Osteocyte (in vitro differentiated cells): ENCODE results near the gene PPM1H. TPM values are rescaled to one million over a fixed set of nuclear protein-coding genes. Genes with fewer than 3 reads are reported as not detected.
"Not testable (repeated sequence)": the region's sequence is repeated elsewhere in the genome, so short reads cannot be mapped to it uniquely, and the experiment has no call there.

ENCODE experiments used
- DNase-seq: peaks from one replicate; pipeline ENCODE4 v3.0.0; 2021; ENCODE audit warnings: mixed read lengths; ENCODE audit not compliant: unreplicated experiment; ENCODE audit errors: extremely low spot score
- H3K27ac Mint-ChIP-seq: one replicate; pipeline ENCODE4 v1.8.0; 2021; ENCODE audit warnings: mild to moderate bottlenecking, mixed read lengths; ENCODE audit not compliant: unreplicated experiment
- H3K27me3 Mint-ChIP-seq: one replicate; pipeline ENCODE4 v1.8.0; 2021; ENCODE audit warnings: mixed read lengths; ENCODE audit not compliant: unreplicated experiment
- H3K36me3 Mint-ChIP-seq: one replicate; pipeline ENCODE4 v1.8.0; 2021; ENCODE audit warnings: mixed read lengths; ENCODE audit not compliant: unreplicated experiment
- H3K4me1 Mint-ChIP-seq: one replicate; pipeline ENCODE4 v1.8.0; 2021; ENCODE audit warnings: mixed read lengths; ENCODE audit not compliant: unreplicated experiment
- H3K4me3 Mint-ChIP-seq: one replicate; pipeline ENCODE4 v1.8.0; 2021; ENCODE audit warnings: mild to moderate bottlenecking, moderate library complexity, mixed read lengths; ENCODE audit not compliant: unreplicated experiment
- H3K9me3 Mint-ChIP-seq: one replicate; pipeline ENCODE4 v1.8.0; 2021; ENCODE audit warnings: mixed read lengths; ENCODE audit not compliant: unreplicated experiment
- total RNA-seq: library from RNA; stranded (reverse); gene quantifications from 2 replicates; pipeline ENCODE4 v1.2.1, GENCODE V29; 2021
- TF ChIP-seq, protein P1 (sequence below): fragments of 200-600 bp; sonication (generic); IDR thresholded peaks from 2 replicates; pipeline ENCODE4 v1.5.0; 2021; ENCODE audit warnings: antibody characterized with exemption, mild to moderate bottlenecking, moderate library complexity

Gene PPM1H
- total RNA-seq, 1 donor from 2014 or later, result 60.8 TPM

DNA sequence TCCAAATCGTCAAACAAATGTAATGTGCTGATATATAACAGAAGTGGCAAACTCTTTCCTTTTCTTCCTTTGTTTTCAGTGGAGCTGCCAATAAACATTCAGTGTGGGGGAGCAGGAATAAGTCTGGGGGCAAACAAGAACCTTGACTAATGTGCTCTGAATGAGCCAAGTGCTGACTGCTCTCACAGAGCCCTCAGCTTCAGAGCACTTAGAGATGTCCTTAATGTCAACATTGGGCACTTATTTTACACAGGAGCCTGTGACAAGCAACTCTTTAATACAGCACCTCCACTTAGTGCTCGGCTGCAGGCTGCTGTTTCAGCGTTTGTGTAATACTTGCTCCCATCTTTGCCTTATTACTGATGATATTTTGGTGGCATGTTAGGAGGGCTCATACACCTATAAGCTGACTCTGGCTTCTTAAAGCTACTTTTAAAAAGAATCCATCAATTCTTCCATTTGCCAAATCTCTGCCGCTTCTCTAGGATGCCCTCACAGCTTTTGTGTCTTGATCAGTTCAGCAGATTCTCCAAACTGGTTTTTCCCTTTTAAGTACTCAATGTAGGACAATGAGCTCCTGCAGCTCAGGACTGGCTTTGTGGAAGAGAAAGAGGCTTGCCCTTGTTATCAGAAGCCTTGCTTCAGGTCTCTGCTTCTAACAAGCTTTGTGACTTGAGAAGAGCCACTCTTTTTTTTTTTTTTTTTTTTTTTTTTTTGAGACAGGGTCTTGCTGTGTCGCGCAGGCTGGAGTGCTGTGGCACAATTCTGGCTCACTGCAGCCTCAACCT, 261.7 kb downstream of the PPM1H start:
- Mint-ChIP-seq H3K4me3 (no peak overlapping the region), H3K27me3 (no peaks in the 10 kb centered on the region), H3K4me1 (no peaks in the 10 kb centered on the region), H3K27ac (no peak overlapping the region), H3K9me3 (no peaks in the 10 kb centered on the region), H3K36me3 (peaks cover 42% of the 10 kb centered on the region)
- TF ChIP-seq, protein P1, sequence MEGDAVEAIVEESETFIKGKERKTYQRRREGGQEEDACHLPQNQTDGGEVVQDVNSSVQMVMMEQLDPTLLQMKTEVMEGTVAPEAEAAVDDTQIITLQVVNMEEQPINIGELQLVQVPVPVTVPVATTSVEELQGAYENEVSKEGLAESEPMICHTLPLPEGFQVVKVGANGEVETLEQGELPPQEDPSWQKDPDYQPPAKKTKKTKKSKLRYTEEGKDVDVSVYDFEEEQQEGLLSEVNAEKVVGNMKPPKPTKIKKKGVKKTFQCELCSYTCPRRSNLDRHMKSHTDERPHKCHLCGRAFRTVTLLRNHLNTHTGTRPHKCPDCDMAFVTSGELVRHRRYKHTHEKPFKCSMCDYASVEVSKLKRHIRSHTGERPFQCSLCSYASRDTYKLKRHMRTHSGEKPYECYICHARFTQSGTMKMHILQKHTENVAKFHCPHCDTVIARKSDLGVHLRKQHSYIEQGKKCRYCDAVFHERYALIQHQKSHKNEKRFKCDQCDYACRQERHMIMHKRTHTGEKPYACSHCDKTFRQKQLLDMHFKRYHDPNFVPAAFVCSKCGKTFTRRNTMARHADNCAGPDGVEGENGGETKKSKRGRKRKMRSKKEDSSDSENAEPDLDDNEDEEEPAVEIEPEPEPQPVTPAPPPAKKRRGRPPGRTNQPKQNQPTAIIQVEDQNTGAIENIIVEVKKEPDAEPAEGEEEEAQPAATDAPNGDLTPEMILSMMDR, result no peak
- DNase-seq, result no peak

DNA sequence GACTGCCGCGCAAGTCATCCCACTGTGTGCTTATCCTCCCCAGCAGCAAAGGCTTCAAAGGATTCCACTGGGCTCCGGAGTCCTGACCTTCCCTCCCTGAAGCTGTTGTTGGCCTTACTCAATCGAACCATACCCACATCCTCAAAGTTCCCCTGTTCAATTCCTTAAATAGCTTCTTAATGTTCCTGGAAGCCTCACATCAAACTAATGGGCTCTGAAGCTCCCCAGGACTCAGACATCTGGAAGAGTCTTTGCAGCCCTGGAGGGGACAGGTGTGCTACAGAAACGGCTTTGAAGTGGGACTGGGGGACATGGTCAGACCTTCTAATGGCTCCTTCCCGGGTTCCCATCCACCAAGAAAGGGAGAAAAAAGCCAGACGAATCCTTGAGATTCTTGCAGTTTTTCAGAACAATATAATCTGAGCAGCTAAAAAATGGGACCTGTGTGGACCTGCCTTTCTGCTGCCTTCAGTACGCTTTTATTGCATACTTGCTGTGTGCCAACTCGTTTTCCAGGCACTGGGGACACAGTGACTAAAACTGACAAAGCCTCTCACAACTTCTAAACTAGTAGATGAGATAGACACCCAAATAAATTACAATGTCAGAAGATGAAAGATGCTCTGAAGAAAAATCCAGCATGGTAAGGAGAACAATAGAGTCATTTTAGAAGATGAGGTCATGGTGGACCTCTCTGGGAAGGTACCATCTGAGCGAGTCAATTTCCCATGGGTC, 263.8 kb downstream of the PPM1H start:
- peaks cover 51% of the 10 kb centered on the region for H3K36me3 Mint-ChIP-seq
- H3K27ac Mint-ChIP-seq, result no peak overlapping the region
- no peak overlapping the region for H3K4me3 Mint-ChIP-seq
- H3K4me1 Mint-ChIP-seq, result no peaks in the 10 kb centered on the region
- no peak for DNase-seq
- TF ChIP-seq, protein P1, result no peak
- H3K27me3 Mint-ChIP-seq, result no peaks in the 10 kb centered on the region
- no peaks in the 10 kb centered on the region for H3K9me3 Mint-ChIP-seq

DNA sequence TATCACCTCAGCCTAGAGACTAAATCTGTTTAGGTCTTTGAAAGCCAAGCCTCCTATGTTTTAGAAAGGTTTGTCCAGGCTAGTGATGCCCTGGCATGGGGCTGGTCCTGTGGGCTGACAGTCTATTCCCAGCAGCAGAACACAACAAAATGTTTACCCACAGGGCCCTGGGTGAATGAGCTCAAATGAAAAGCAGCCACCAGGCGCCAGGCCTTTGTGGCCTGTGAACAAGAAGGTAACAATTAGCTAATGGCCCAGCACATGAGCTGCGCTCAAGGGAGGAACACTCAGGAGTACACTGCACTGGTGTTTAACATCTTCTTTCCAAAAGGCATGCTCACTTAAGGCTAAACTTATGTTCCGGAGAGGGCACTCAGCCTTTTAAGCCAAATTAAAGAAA, 266.2 kb downstream of the PPM1H start:
- DNase-seq, result no peak
- TF ChIP-seq, protein P1, result no peak
- Mint-ChIP-seq H3K4me3 (no peak overlapping the region), H3K4me1 (peaks cover 14% of the 10 kb centered on the region), H3K36me3 (peaks cover 55% of the 10 kb centered on the region), H3K27me3 (no peaks in the 10 kb centered on the region), H3K27ac (no peak overlapping the region), H3K9me3 (no peaks in the 10 kb centered on the region)

DNA sequence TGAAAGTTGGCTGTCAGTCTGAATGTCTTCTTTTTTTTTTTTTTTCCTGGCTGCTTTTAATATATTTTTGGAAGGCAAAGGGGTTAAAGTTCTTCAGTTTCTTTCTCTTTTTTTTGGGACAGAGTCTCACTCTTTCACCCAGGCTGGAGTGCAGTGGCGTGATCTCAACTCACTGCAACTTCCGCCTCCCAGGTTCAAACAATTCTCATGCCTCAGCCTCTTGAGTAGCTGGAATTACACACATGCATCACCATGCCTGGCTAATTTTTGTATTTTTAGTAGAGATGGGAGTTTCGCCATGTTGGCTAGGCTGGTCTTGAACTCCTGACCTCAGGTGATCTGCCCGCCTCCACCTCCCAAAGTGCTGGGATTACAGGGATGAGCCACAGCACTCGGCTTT, 270.0 kb downstream of the PPM1H start:
- Mint-ChIP-seq H3K36me3 (peaks cover 67% of the 10 kb centered on the region), H3K4me1 (peaks cover 16% of the 10 kb centered on the region)
- H3K9me3 Mint-ChIP-seq, H3K27ac Mint-ChIP-seq, H3K27me3 Mint-ChIP-seq, DNase-seq, H3K4me3 Mint-ChIP-seq: not testable (repeated sequence)

DNA sequence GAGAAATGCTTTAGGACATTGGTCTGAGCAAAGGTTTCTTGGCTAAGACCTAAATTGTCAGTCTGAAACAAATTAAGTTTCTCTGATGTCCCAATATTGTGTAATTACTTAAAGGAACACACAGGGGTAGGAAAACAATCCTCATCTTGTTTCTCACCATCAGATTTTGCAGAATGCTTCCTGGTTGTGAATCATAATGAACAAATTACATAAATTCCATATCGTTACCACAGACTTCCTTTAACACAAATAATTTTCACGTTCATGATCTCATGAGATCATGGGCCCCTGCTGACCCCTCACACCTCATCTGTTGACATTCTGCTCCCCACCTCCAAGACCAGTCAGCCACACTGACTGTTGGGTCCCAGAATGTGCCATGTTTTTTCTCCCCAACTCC, 274.2 kb downstream of the PPM1H start:
- H3K27me3 Mint-ChIP-seq, result no peaks in the 10 kb centered on the region
- no peak overlapping the region for H3K27ac Mint-ChIP-seq
- H3K4me3 Mint-ChIP-seq, result no peak overlapping the region
- H3K36me3 Mint-ChIP-seq, result peaks cover 75% of the 10 kb centered on the region
- no peaks in the 10 kb centered on the region for H3K9me3 Mint-ChIP-seq
- no peak for DNase-seq
- H3K4me1 Mint-ChIP-seq, result peaks cover 21% of the 10 kb centered on the region
- TF ChIP-seq, protein P1, result no peak
